ENCODE results near the gene FGG.

DNA sequence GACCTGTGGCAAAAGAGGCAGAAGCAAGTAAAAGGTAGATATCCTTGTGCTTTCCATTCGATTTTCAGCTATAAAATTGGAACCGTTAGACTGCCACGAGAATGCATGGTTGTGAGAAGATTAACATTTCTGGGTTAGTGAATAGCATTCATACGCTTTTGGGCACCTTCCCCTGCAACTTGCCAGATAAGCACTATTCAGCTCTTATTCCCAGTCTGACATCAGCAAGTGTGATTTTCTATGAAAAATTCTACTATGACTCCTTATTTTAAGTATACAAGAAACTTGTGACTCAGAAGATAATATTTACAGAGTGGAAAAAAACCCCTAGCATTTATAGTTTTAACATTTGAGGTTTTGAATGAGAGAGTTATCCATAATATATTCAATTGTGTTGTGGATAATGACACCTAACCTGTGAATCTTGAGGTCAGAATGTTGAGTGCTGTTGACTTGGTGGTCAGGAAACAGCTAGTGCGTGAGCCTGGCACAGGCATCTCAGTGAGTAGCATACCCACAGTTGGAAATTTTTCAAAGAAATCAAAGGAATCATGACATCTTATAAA, 45.7 kb downstream of the FGG start:
- TF ChIP-seq, protein P1, sequence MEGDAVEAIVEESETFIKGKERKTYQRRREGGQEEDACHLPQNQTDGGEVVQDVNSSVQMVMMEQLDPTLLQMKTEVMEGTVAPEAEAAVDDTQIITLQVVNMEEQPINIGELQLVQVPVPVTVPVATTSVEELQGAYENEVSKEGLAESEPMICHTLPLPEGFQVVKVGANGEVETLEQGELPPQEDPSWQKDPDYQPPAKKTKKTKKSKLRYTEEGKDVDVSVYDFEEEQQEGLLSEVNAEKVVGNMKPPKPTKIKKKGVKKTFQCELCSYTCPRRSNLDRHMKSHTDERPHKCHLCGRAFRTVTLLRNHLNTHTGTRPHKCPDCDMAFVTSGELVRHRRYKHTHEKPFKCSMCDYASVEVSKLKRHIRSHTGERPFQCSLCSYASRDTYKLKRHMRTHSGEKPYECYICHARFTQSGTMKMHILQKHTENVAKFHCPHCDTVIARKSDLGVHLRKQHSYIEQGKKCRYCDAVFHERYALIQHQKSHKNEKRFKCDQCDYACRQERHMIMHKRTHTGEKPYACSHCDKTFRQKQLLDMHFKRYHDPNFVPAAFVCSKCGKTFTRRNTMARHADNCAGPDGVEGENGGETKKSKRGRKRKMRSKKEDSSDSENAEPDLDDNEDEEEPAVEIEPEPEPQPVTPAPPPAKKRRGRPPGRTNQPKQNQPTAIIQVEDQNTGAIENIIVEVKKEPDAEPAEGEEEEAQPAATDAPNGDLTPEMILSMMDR (IDR thresholded peaks at IDR 0.05; ENCODE audit: control extremely low read depth in 1 of 3, insufficient read depth in 1 of 3, low read depth in 1 of 3, low read length in 3 of 3): no peak
- no peak for TF ChIP-seq JUND (IDR thresholded peaks at IDR 0.05; ENCODE audit: low read length)
- no peak for TF ChIP-seq EZH2 (IDR thresholded peaks at IDR 0.05; ENCODE audit: low read depth, low read length, severe bottlenecking)
- TF ChIP-seq KDM4A (IDR thresholded peaks at IDR 0.05; ENCODE audit: low read depth, low read length, severe bottlenecking): no peak
- TF ChIP-seq SIRT6 (IDR thresholded peaks at IDR 0.05; ENCODE audit: low read length): no peak

Measured in H1 (cell line).